ENCODE data around the gene RAB17. TPM values are rescaled to one million over a fixed set of nuclear protein-coding genes. Genes with fewer than 3 reads are reported as not detected.
A peak's percentile ranks its signal among the peaks of the same experiment; 100 is the strongest.

Gene RAB17
- total and polyA plus RNA-seq, 12 donors = 1.9 to 7.6 (median 4.8) TPM

DNA sequence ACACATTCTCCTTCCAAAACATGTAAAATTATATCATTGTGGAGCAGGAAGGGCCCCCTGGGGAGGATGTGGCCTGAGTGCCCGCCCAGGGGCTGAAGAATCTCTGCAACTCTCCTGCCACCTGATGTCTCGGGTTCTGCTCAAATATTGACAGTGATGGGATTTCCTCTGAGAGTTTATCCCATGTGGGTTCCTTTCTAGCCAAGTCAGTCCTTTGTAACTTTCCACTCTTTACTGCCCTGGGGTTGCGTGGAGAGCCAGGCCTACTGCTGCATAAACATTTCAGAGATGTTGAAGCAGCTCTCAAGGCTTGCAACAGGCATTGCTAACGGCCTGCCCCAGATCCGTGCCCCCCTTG is 4.0 kb upstream of the RAB17 start:
- Histone ChIP-seq H3K27me3 (no peaks in the 10 kb centered on the region), H3K4me3 (no peak overlapping the region), H3K9me3 (no peaks in the 10 kb centered on the region), H3K4me1 (peaks cover 10 to 47% (median 29%) of the 10 kb centered on the region in 9 donors), H3K27ac (peak overlapping the region in 8 of 10 donors; percentile 14 to 80 (median 70)), H3K36me3 (no peaks in the 10 kb centered on the region)
- DNase-seq (no peak), ATAC-seq (peak in 5 of 8 donors; percentile 6 to 40 (median 13))
- 52 to 57% methylated on average over 5 of the region's 5 CpGs for WGBS, 2 donors
- intact Hi-C loops (cut with DNase I) = loop anchor here in 2 of 10 donors (5.0 to 10.0 kb wide), 2 partner anchors 70 to 78 kb away; no protein-coding TSS in a partner anchor
- no peak for TF ChIP-seq CTCF (IDR thresholded peaks at IDR 0.05)

DNA sequence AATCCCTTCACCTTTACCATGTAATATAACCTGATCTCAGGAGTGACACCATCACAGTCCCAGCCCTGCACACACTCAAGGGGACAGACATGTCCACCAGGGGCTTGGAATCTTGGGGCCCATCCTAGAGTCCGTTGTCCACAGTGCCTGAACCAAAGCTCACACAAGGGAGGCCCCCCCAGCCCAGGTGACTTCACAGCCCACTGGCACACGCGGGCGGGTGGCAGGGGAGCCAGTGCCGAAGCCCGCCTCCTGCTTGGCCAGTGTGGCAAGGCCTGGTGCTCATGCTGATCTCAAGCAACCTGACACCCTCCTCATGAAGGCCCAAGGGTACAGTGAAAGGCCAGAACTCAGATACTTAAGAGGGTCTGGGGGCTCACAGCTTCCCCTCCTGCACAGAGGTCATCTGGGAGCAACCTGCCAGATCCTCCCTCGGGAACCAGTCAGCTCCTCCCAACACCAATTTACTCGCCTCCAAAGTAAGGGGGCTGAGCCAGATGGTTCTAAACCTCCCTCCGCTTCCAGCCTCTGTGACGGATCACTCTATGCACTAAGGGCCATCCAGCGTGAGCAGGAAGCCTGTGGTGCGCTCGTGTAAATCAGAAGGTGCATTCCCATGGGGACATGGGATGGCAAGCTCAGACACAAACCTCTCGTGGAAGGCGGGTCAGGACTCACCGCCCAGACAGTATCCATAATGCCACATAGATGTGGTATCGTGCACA is 3.2 kb upstream of the RAB17 start:
- H3K36me3 ChIP-seq = no peaks in the 10 kb centered on the region
- WGBS, 2 donors = 92 to 96% methylated on average over 17 of the region's 17 CpGs
- H3K4me1 ChIP-seq = peaks cover 10 to 44% (median 26%) of the 10 kb centered on the region in 9 donors
- peak overlapping the region in 4 of 10 donors; percentile 67 to 79 (median 75) for H3K27ac ChIP-seq
- ATAC-seq (no peak), DNase-seq (no peak)
- no peak overlapping the region for H3K4me3 ChIP-seq
- no peak for TF ChIP-seq CTCF (IDR thresholded peaks at IDR 0.05)
- intact Hi-C loops (cut with DNase I) = loop anchor here in 2 of 10 donors (5.0 to 10.0 kb wide), 2 partner anchors 71 to 79 kb away; no protein-coding TSS in a partner anchor
- no peaks in the 10 kb centered on the region for H3K27me3 ChIP-seq
- H3K9me3 ChIP-seq = no peaks in the 10 kb centered on the region

GRCh38 chr2:237593036-237593435 is 2.5 kb upstream of the RAB17 start:
- intact Hi-C loops (cut with DNase I) = loop anchor here in 2 of 10 donors (5.0 to 10.0 kb wide), 2 partner anchors 72 to 79 kb away; no protein-coding TSS in a partner anchor
- H3K9me3 ChIP-seq = no peaks in the 10 kb centered on the region
- ATAC-seq (no peak), DNase-seq (no peak)
- H3K27ac ChIP-seq = no peak overlapping the region
- H3K27me3 ChIP-seq = no peaks in the 10 kb centered on the region
- H3K36me3 ChIP-seq = no peaks in the 10 kb centered on the region
- peaks cover 10 to 44% (median 26%) of the 10 kb centered on the region in 9 donors for H3K4me1 ChIP-seq
- no peak overlapping the region for H3K4me3 ChIP-seq
- WGBS, 2 donors = 86 to 93% methylated on average over 10 of the region's 10 CpGs
- no peak for TF ChIP-seq CTCF (IDR thresholded peaks at IDR 0.05)

- 95 to 96% methylated on average over 18 of the region's 18 CpGs for WGBS, 2 donors
- no peaks in the 10 kb centered on the region for H3K27me3 ChIP-seq
- no peaks in the 10 kb centered on the region for H3K9me3 ChIP-seq
- H3K27ac ChIP-seq = no peak overlapping the region
- no peak for TF ChIP-seq CTCF (IDR thresholded peaks at IDR 0.05)
- H3K36me3 ChIP-seq = no peaks in the 10 kb centered on the region
- no peak for DNase-seq
- no peak overlapping the region for H3K4me3 ChIP-seq
- intact Hi-C loops (cut with DNase I) = loop anchor here in 2 of 10 donors (5.0 to 10.0 kb wide), 2 partner anchors 72 to 80 kb away; no protein-coding TSS in a partner anchor
- ATAC-seq = no peak
- H3K4me1 ChIP-seq = peaks cover 10 to 44% (median 26%) of the 10 kb centered on the region in 9 donors
Observed at GRCh38 chr2:237592425-237592980, 2.0 kb upstream of the RAB17 start.

Measured in heart right ventricle (tissue), 16 donors.